ENCODE data around the gene PRDM16.

- TF ChIP-seq CTCF (conservative IDR thresholded peaks at IDR 0.05; ENCODE audit: low read length), result no peak
- no peak for TF ChIP-seq EZH2phosphoT487 (IDR thresholded peaks at IDR 0.05; ENCODE audit: borderline replicate concordance)
Observed at GRCh38 chr1:3073489-3074296, 4.7 kb downstream of the PRDM16 start.
